Measurements from ENCODE around the gene KCNA1.
"Not testable (repeated sequence)": the region's sequence is repeated elsewhere in the genome, so short reads cannot be mapped to it uniquely, and the experiment has no call there.

Gene KCNA1

DNA sequence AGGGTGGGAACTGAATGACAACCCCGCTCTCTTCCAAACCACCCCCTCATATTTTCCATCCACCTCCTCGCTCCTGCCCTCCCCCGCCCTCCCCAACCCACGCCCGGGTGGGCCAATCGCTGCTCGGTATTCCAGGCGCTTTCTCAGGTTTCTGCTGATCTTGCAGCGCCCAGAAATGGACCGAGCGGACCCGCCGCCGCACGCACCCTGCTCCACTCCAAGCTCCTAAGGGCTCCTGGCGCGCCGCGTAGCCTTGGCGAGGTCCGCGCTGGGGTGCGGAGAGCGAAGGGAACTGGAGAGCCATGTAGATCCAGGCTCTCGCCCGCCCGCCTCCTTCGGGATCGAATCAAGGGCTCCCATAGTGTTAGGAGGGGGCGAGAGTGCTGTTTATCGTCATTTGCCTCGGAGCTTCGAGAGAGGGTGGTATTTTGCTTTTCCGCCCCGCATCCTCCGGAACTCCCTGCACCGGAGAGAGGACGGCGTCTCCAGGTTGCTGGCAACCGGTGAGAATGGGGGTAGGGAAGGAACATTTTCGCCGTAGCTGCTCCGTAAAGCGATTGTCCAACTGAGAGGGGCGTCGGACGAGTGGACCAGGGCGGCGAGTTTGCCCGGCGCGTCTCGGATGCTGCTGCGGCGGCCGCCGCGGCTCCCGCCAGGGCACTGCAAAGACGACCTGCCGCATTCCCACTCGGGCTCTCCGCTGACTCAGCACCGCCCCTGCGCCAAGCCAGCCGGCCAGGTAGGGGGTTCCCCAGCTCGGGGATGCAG, at the start of gene KCNA1:
KCNA1 (plus strand) TSS at position 172 of the 768 bp plus-strand sequence. CDS start 1,474 bp downstream, outside the sequence.
- no peak for DNase-seq

DNA sequence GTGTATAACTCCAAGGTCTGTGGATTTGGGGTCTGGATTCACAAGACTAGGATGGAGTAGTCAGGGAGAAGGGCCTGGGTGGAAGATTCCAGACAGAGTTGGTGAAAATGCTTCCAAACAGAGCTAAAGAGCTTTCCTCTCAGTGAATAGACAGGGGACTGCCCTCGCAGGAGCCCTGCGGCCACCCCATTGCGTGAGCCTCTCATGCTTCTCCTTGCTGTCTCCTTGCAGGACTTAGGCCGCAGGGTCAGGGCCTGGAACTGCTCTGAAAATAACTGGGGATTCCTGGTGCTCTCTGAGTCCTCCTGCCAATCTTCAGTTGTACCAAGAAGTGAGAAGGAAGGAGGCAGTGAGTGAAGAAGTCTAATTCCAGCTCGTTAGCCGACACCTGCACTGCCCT, 49.0 kb upstream of the KCNA1 start:
- no peak for DNase-seq

DNA sequence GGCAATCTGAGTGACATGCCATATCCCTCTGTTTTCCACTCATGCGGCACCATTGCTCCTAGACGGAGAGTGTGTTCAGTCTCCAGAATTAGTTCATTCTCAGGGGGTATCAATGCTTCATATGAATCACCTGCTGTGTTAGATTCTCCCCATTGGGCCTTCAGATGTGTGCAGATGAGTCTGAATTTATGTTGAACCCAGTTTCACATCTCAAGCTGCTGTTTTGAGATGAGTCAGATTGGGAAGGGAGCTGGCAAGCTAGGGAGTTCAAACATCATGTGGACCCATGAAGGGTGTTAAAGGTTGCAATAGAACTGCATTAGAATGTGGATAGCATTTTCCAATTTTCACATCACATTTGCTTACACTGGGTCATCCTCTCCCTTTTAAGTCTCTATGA, 46.9 kb upstream of the KCNA1 start:
- no peak for DNase-seq

DNA sequence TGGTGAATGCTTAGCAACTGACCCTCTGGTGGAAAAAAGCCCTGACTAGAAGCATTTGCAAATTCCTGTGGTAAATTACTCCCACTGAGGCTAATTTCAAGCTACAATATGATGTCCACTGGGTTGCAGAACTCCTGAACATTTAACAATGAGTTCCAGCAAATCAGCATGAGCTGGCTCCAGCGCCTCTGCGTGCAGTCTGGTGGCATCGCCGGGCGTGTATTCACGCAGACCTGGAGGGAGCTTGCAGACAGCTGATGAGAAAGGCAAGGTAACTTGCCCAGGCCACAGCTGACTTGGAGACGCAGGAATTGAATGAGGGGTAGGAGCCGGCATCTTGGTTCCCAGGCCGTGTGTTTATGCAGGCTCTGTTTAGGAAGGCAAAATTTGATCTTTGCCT, 45.1 kb upstream of the KCNA1 start:
- no peak for DNase-seq

DNA sequence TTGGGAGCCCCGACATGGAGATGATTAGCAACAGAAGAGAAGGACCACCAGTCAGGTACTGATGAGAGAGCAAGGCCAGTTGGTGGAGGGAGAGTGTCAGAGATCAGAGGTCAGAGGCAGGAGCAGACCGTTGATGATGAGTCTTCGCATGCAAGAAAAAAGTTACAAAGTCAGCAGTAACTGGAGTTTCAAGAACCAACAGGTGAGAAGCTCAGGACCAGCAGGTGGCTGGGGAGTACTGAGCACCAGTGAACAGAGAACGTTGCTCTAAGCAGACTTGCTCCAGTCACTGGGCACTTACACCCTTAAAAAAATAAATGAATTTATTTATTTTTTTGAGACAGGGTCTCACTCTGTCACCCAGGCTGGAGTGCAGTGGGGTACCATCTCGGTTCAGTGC, 44.5 kb upstream of the KCNA1 start:
- no peak for DNase-seq

DNA sequence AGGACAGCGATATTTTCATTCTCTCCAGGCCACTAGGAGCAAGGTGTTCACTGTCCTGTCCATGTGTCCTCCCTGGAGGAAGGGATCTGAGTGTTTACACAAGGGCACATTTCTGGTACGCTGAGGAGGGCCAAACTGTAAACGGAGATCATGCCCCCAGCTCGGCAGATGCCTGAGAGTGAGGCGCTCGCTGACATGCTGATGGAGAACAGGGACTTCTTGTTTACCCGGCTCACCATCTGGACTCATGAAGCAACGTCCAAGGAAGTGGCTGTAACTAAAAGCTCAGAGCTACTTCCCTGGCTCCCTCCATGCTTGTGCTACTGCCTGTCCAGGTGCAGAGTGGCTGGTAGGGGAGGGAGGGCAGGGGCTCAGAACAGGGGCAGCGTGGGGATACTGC, 43.4 kb upstream of the KCNA1 start:
- DNase-seq: no peak

DNA sequence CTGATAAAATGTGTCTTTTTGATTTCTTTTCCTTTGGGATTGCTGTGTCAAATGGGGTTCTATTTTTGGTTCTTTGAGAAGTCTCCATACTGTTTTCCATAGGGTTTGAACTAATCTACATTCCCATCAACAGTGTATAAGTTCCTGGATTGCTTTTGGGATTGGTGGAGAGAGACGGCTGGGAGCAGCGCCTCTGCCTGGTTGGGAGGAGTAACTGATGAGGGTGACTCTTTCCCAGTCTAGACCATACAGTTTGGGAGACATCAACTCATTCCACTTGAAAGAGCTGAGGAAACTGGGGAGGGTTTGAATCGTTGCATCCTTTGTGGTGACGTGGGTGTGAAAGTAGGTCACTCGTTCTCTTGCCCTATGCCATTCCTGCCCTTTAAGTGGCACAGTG, 42.3 kb upstream of the KCNA1 start:
- no peak for DNase-seq

DNA sequence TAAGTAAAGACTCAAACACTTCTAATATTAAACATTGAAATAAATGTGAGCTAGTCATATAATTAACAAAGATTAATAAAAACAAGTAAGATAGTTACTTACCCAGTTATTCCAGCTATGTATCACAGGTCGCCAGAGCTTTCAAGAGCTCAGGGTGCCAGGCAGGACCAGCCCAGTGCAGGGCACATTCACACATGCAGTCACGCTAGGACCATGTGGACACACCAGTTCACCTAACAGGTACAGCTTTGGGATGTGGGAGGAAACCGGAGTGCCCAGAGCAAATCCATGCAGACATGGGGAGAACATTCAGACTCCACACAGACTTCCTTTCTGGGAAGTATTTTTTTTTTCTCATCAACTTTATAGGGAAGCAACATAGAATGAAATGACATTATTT, 39.3 kb upstream of the KCNA1 start:
- DNase-seq: no peak

DNA sequence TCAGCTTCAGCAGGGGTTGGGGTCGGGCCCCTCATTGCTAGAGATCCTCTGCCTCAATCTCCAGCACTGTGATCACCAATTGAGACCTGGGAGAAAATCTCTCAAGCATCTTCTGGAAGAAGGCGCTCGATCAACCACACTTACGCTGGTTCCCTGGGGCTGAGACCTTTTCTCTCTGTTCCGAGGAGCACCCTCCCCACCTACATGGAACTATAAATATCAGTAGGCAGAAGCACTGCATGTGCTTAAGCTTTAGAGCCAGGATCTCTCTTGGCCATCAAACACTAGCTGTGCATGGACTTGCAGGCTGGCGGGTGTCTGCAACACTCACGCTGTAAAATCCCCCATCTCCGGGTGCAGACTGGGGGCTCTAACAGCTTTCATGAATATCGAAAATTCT, 38.2 kb upstream of the KCNA1 start:
- no peak for DNase-seq

DNA sequence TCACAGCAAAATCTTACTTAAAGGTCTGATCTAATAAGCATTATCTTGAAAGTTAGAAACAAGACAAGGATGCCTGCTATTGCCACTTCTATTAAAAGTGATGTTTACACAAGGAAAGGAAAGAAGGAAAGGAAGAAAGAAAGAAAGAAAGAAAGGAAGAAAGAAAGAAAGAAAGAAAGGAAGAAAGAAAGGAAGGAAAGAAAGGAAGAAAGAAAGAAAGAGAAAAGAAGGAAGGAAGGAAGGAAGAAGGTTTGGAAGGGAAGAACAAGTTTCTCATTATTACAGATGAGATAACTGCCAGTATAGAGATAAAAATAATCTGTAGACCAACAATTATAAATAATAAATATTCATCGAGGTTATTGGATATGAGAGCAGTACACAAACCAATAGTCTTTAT, 35.8 kb upstream of the KCNA1 start:
- no peak for DNase-seq

DNA sequence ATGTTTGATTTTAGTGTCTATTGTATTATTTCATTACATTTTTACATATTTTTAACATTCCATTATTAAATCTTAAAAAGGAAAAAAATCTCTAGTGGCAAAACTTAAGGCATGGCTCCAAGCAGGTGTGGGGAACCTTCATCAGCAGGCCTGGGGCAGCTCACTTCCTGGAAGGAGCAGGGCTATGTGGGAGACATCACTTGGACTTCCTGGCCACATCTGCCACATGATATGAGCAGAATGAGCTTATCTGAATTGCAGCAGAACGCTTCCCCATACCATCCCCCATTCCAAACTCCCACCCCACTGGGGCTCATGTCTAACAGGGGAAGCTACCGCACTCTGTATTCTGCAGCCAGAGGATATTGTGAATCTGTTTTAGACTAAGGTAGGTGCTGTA, 35.0 kb upstream of the KCNA1 start:
- DNase-seq: no peak

DNA sequence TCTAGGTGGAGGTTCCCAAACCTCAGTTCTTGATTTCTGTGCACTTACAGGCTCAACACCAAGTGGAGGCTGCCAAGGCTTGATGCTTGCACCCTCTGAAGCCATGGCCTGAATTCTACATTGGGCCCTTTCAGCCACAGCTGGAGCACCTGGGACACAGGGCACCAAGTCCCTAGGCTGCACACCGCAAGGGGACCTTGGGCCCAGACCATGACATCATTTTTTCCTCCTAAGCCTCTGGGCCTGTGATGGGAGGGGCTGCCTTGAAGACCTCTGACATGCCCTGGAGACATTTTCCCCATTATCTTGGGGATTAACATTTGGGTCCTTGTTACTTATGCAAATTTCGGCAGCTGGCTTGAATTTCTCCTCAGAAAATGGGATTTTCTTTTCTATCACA, 30.2 kb upstream of the KCNA1 start:
- not testable (repeated sequence) for DNase-seq

DNA sequence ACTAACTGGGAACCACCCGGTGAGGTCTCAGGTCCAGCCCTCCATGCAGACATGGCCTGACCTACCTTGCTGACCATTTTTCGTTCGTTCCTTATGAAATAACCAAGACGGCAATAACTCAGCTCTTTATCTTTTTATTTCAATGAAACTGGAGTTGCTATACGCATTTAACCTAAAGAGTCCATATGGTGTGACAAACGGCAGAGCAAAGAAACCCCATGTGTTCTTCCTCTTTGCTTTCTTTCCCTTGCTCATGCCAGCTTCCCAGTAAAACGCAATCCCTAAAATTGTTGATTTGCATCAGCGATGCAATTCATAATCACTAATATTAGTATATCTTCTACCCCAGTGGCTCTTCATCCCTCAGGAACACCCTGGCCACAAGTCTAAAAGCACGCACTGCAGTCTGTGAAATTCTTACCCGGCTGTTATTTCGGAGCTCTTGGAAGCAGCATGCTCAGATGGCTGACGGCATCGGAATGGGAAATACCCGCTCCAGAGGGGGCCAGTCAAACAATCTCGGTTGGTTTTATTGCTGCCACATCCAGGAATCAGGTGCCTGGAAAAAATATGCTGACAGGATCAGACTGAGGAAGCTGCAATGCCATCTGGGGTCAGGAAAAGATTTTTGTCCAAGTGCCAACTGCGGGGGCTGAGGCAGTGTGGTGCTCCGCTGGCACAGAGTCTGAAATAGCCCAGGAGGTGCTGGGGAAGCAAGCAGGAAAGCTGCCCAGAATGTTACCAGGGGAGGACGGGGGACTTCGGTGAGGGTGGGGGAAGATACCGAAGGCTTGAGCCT, 28.2 kb upstream of the KCNA1 start:
- DNase-seq: no peak

DNA sequence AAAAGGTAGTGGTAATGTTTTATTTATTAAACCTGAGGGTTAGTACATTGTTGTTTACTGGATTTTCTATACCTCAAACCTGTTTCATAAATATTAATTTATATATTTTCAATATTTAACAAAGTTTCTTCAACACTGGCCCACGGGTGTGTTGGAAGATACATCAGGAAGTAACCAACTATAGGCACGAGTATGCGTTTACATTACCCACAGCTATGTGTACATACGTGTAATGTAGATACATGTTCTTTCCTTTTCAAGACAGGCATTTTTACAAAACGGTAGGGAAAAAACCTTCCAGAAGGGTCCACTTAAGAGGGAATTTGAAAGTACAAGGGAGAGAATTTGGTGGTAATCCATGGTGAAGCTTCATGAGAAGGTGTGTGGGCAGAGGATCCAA, 17.8 kb upstream of the KCNA1 start:
- no peak for DNase-seq

DNA sequence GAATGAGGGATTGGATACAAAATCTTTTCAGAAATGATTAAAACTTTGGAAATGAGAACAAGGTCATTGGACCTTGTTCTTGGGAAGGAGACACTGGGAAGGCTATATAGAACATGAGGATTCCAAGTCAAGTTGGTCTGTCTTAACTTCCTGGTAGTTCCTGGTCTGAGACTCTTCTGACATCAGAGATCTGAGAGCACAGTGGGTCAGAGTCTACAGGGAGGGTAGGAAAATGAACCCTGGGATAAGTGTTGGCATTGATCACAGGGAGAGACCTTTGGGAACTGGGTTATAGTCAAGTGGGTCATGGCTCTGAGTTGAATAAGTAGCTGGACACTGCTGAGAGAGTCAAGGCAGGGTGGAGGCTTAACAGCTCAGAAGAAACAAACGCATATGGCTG, 17.3 kb upstream of the KCNA1 start:
- no peak for DNase-seq

DNA sequence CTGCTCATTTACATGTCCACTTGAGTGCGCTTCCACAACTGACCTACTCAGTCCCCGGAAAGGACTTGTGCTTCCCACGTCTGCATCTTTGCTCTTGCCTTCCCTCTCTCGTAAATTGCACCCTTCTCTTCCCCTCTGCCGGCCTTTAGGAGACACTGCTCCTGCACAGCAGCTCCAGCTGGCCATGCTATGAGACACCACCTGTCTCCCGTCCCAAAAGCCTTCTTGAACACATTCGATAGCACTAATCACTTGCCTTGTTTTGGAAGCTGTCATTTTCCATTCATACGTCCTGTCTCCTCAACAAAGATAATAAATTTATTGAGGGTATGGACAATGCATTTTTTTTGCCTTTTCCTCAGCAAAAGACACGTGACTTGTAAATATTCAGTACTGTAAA, 15.7 kb upstream of the KCNA1 start:
- DNase-seq: no peak

DNA sequence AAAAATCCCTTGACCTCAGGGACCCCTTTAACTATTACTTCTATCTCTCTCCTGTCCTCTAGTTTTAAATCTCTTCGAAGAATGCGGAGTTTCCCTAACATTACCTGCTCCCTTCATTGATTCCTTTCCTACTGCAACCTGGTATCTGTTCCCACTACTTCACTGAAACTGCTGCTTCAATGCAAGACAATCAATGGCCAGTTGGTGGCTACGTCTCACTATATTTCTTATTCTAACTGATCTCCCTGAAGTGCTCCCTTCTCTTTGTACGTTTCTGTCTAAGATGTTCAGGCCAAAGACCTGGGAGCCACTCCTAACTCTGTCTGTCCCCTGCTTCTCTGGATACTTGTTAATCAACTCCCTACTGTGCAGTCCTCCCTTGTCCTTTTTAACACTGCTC, 10.3 kb upstream of the KCNA1 start:
- DNase-seq: no peak

DNA sequence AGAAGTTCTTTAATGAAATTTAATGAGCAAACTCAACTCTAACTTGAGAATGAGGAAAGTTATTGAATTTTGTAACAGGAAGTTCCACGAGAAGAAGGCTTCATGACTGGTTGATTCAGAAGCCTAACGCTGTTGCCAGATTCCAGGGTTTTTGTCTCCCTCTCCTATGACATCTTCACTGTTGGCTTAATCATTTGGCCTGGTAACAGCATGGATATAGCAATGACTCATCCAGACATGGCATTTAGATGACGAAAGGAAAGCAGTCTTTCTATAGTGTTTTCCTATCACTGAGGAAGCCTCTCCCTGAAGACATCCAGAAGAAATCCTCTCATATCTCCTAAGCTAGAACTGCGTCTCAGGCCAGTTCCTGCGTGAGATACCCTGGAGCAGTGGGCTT, 9.4 kb upstream of the KCNA1 start:
- DNase-seq: no peak

DNA sequence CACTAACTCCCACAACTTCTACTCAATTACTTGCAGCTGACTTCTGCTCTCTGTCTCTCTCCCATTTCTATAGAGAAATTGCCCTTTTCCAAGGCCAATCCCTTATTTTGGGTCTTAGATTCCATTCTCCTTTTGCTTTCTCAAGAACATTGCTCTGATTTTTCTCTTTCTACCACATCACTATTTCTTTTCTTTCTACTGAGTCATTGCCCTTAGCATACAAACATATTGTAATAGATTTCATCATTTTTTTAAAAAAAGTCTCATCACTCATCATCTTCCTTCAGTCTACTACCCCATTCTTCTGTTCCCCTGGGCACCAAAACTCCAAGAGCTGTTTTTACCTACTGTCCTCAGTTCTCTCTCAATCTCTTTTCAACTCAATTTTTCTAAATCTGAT, 4.4 kb upstream of the KCNA1 start:
- DNase-seq: no peak

DNA sequence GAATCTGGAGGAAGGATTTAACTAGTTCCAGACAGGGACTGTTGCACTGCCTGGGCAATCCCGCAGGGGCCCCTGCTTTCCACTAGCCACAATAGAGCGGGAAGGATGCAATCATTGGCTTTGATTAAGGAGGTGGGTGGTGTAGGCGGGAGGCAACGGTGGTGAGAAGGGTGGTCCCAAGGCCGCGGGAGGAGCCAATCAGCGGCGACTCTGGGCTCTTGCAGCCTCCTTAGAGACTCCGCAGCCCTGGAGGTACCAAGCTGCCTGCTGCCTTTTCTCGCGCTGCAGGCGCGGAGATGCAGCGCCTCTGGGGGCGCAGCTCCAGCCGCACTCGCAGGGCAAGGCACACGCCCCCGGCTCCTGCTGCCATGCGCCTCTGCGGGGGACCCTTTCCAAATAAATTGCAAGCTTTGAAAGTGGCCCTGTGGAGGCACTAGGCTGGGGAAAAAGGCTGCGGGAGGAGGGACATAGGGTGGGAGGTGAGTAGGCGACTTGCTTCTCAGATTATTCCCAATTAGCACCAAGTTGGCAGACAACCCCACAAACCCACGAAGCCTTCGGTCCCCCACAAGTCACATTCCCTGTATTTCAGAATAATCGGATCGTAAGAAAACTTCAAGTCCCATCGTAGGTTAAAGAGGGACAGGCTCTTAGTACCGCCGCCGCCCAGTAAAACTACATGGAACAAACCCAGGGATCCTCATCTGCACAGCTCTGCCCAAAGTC, 858 bp upstream of the KCNA1 start:
- DNase-seq: no peak

DNA sequence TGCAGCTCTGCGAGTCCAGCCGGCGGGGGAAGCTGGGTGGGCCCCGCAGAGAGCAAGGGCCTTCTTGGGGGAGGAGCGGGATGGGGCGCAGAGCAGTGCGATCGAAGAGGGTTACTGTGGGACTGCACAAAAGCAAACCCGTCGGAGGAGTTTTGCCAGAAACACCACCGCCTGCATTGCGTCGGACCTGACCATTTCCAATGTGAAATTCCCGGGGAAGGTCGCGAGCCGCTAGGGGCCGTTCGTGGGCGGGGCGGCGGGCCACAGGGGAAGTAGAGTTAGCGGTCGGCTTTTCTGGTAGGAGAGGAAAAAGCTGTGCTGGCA, 333 bp upstream of the KCNA1 start:
- DNase-seq: no peak

DNA sequence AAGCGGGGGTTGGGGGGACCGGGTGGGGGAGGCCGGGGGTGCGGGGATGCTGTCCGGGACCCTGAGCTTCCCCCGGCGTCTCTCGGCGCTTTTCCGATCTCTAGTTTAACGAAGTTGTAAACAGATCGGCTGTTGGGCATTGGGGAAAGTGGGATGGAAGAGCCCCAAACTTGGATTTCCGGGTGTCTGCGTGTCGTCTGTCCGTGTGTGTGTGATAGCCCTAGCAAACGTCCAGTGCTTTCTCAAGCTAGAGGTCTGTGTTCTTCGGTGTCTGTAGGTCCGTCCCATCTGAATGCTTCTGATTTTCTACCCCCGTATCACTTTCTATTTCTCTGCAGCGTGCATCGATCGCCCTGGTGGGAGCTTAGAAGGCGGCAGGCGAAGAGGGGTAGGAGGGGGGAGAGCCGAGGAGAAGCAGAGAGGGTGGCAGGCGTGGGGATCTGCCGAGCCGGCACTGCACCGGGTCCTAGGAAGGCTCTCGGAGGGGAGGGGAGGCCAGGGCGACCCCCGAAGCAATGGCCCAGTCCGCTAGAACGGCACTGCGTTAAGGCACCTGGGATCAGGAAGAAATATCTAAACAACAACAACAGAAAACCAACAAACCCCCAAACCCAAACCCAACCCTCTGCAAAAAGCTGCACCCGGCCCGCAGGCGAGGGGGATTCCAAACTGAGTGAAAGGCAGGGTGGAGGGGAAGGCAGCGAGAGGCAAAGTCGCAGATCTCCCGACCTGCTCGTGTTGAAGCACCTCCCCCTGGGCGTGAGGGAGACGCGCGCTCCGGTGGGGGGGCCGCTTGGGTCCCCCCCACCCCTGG, 1.0 kb downstream of the KCNA1 start:
- no peak for DNase-seq

DNA sequence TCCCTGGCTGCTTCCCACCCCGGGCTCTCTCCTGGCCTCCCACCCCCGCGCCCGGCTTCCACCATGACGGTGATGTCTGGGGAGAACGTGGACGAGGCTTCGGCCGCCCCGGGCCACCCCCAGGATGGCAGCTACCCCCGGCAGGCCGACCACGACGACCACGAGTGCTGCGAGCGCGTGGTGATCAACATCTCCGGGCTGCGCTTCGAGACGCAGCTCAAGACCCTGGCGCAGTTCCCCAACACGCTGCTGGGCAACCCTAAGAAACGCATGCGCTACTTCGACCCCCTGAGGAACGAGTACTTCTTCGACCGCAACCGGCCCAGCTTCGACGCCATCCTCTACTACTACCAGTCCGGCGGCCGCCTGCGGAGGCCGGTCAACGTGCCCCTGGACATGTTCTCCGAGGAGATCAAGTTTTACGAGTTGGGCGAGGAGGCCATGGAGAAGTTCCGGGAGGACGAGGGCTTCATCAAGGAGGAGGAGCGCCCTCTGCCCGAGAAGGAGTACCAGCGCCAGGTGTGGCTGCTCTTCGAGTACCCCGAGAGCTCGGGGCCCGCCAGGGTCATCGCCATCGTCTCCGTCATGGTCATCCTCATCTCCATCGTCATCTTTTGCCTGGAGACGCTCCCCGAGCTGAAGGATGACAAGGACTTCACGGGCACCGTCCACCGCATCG, 1.8 kb downstream of the KCNA1 start:
- DNase-seq: no peak
